Stimulated activated CD8-positive, alpha-beta memory T cell treated with anti-CD3 and anti-CD28 coated beads, Interleukin-15, amount 100 ng/mL, for 24 hours (primary cell): ENCODE measurements around the gene ST8SIA2.

ENCODE experiments used
- DNase-seq: peaks from one replicate; pipeline ENCODE4 v3.0.0-alpha.2; 2020; ENCODE audit warnings: low read depth

ST8SIA2 gene

GRCh38 chr15:92393071-92393979 is at the start of gene ST8SIA2:
Gene ST8SIA2, plus strand, starts transcription at chr15:92393881. Its CDS starts 184 bp downstream, at chr15:92394065.
- DNase-seq: no peak

GRCh38 chr15:92343924-92344643 is 49.6 kb upstream of the ST8SIA2 start:
- DNase-seq: no peak

DNA sequence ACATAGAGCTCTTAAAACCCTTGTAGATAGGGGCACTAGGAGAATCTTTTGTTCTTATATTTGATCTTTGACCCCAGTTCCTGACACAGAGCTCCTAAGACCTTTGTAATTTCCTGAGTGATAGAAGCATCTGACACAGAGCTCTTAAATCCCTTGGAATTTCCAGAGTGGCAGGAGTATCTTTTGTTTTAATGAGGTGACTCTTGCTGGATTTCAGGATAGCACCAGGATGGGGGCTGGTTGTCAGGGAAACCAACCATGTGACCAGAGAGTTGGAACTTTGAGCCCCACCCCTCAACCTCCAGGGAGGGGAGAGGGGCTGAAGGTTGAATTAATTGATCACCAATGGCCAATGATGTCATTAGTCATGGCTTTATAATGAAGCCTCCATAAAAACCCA is 47.6 kb upstream of the ST8SIA2 start:
- no peak for DNase-seq

- DNase-seq: no peak
These were observed 38.4 kb upstream of the ST8SIA2 start for GRCh38 chr15:92355307-92355706.

DNA sequence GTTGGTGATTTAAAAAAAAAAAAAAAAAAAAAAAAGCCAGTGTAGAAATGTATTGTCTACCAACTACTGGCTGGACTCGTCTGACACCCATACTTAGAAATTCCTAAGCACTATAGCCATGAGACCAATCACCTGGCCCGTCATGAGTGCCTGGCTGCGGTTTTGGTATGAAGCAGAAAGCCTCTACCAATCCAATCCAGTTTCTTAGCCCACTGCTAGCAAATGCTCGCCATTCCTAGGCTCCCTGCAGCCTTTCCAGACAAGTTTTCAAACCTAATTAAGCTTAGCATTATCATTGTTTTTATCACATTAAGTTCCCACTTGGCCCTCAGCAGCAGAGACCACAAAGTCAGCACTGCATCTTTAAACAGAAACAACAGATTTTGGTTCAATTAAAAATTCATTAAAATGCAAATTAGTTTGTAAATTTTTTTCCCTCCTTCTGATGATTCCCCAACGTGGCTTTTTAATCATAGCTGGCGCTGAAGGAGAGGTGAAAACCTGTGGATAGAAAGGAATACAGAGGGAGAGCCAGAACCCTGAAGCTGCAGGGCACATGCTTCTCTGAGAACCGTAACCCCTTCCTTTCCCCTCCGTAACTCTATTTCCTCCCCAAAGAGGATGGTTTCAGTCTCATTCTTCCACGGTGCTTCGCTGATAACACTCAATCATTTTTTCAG is 32.2 kb upstream of the ST8SIA2 start:
- DNase-seq: no peak

DNA sequence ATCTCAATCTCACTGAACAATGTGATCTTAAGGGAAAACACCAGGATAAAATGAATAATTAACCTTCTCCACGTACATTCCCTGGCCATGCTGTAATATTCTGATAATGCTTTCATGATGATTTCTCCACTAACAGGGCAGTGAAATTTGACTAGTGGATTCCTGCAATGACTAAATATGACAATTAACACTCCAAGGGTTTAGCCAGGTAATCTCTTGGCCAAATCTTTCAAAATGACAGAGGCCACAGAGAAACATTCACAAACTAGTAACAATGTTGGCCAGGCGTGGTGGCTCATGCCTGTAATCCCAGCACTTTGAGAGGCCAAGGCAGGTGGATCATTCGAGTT is 31.7 kb upstream of the ST8SIA2 start:
- no peak for DNase-seq

GRCh38 chr15:92365084-92365483 is 28.6 kb upstream of the ST8SIA2 start:
- DNase-seq: no peak

DNA sequence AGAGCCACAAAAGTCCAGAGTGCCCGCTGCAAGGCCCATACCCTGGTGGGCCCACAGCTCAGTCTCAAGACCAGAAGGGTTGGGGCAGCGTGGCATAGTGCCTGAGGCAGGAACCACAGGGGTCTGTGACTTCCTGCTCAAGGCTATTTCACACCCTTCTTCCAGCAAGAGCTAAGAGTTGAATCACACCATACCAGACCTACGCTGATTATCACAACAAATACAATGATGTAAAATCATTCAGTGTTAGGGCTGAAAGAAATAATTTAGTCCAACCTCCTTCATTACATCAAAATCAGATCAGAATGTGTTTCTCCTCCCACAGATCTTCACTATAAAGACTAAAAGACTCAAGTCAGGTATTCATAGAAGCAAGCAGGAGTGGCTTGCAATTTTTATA is 27.8 kb upstream of the ST8SIA2 start:
- no peak for DNase-seq

DNA sequence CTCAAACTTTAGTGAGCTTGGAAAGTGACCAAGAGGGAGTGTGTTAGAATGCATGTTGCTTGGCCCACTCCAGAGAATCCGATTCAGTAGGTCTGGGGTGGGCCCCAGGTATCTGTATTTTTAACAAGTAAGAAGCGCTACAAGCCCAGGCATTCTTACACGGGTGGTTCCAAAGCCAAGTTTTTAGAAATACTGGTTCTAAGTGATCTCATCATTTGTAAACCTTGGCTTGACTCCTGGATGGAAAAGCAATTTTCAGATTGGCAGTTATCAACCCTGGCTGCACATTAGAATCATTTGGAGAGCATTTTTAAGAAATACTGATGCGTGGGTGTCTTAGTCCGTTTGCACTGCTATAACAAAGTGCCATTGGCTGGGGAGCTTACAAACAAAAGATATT is 27.3 kb upstream of the ST8SIA2 start:
- no peak for DNase-seq

DNA sequence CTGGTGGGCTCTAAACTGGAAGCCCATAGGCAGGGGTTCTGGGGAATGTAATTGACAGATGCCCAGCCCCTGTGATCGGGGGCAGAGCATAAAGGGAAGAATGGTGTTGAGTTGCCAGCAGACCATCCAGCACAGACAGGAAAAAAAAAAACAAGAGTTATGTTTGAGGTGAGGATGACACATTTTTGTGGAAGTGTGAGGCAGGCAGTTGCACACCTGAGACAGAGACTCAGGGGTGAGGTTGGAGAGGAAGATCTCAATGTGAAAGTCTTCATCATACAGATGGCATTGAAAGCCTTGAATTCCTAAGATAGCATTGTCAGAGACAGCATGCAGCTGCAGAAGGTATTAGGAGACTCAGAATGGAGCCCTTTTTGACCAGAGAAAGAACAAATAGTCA is 18.6 kb upstream of the ST8SIA2 start:
- no peak for DNase-seq

DNA sequence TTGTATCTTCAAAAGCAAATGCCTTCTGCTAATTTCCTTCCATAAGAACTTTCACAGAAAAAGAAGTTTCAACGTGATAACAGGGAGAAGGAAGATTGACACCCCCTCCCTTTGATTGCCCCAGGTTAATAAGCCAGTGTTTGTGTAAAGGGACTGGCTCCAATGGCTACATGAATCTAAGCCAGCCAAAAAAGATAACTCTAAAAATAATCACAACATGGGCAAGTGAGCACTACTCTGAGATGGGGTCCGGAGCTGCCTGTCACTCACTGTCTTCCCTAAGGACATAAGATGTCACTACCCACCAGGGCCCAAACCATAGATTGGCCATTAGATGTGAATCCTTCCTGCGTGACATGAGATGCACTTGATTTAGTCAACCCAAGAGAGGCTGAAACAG is 17.6 kb upstream of the ST8SIA2 start:
- DNase-seq: no peak

DNA sequence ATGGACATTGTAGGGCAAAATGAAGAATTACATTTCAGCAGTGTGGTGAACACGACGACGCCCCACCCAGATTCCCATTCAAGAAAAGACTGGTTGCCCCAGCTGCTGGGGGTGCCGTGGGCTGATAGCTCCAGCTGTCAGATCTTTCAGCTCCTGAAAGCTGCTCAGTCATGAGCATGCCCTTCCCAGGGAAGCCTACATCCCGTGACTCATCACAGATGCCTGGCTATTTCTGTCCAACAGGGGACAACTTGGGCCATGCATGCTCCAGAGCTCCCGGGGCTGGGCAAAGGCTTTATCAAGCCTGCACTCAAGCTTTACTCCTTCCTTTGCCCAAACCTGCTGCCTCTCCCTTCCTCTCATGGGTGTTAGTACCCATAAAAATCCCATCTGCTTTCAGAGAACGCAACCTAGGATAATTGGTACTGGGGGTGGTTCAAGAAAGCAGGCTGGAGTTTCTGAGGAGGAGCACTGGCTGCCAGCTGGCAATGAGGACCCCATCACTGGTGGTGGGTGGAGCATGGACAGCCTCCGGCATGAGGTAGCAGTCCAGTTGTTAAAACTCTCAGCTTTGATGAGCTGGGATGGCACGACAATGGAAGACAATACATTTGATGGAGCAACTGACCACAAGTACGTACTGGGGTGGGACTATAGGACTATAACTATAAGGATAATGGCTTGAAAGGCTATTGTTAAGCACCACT is 16.4 kb upstream of the ST8SIA2 start:
- no peak for DNase-seq

- no peak for DNase-seq
These were observed 10.0 kb upstream of the ST8SIA2 start for GRCh38 chr15:92383519-92384324.

DNA sequence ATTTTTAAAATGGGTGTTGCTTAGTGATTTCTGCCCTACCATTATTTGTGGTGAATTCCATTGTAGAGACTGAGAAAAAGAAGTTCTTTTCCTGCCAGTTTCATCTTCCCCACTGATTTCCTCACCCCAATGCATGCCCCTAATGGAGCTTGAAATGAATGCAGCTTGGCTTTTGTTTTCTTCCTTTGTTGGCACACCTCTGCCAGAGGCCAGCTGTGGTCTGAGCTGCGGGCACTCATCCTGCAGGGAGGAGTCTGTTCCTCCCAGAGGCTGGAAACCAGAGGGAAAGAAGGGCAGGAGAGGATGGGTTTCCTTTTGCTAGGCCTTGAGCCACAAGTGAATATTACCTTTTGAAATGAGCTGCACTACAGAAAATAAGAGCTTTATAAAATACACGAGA is 9.3 kb upstream of the ST8SIA2 start:
- DNase-seq: no peak

DNA sequence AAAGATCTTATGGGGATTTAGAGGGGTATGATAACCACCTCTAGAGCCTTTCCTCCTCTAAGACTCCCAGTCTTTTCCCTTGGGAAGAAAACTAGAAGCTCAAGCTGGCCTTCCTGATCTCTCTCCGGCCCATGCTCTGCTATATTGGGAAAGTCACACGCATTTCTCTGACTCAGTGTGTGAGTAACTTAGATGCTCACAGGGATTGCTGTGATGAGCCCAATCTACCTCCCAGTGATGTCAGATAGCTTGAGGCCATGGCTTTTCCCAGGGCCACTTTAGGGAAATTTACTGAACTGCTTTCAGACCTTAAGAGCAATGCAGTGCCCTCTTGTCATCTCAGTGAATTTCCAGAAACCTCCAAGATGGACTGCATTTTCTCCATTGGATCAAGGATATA is 8.6 kb upstream of the ST8SIA2 start:
- no peak for DNase-seq

GRCh38 chr15:92391640-92392039 is 2.0 kb upstream of the ST8SIA2 start:
- no peak for DNase-seq

DNA sequence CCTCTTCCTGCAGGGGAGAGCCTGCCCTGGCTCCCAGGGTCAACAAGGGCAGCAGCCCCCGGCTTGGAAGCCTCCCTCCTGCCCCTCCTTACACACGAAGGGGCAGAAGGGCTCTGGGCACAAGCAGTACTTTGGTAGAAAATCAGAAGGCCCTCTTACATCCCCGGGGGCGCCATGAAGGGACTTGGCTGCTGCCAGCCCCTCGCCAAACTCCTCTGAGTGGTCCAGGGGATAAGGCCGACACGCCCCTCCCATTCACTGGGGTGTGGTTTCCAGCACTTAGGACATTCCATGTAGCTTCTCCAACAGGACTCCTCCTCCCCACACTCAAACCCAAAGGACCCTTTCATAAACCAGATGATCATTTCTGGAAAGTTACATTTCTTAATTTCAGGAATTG is 1.2 kb upstream of the ST8SIA2 start:
- DNase-seq: no peak

GRCh38 chr15:92393980-92394308 is 263 bp downstream of the ST8SIA2 start:
- DNase-seq: no peak

DNA sequence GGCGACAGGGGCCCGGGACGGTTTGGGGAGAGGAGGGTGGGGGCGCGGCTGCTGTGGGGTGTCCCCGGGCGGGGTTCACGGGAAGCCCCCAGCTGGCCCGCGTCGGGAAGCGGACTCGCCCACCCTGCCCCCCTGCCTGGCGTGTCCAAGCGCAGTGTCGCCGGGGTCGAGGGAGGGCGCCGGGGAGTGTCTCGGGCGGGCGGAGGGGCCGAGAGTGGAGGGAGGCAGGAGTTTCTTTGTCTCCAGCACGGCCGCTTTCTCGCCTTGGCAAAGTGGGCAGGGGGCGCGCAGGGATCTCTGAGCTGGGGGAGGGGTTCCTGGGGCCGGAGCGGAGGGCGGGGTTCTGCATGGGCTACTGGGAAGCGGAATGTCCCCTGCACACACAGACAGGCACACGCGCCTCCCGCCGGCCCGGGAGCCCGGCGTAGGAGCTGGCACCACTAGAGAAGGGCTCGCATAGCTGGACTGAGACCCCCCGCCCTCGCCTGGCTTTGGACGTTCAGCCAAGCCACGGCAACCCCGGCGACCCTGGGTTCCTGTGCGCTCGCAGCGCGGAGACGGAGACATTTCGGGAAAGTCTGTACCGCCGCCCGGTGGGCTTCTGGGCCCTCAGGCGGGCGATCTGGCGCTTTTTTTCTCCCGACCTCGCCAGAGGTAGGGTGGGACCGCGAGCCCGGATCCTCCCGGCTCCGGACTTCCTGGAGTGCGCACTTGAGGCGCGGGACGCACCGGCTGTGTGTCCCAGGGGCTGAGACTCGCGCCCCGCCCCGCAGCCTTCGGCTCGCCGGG is 822 bp downstream of the ST8SIA2 start:
- no peak for DNase-seq

- no peak for DNase-seq
These were observed 1.5 kb downstream of the ST8SIA2 start for GRCh38 chr15:92395098-92395635.
